D721Med (cell line): ENCODE data around the gene BRINP3.

Source experiments
- DNase-seq: peaks from one replicate; pipeline ENCODE4 v3.0.0; 2011; ENCODE audit warnings: low spot score; ENCODE audit not compliant: insufficient read length
- FAIRE-seq: peaks from 2 replicates; lab custom pipeline; 2011; peaks lifted over from hg19 to GRCh38; lab: Jason Lieb, UNC
- TF ChIP-seq, protein P1 (sequence below): IDR thresholded peaks from 2 replicates; pipeline ENCODE4 v1.5.1; 2012; ENCODE audit warnings: mild to moderate bottlenecking, control low read depth; ENCODE audit not compliant: insufficient read depth; ENCODE audit errors: missing control alignments

Gene BRINP3

DNA sequence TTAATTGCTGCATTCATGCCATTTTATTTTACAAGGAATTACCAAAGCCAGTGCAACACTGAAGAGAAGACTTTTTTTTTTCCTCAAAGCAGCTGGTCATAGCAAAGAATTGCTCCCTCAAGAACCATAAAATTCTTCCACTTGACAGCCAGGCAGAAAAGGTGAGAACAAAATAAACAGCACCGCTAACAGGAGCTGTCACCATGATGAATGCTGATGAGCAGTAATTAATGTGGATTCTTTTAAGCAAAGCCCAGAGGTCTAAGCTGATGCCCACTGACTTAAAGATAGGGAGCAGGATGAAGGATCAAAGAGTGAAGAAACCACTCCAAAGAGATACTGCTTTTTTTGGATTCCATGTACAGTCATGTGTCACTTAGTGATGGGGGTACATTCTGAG is 428.4 kb downstream of the BRINP3 start:
- no peak for FAIRE-seq

More for the DNA sequence above, 428.4 kb downstream of the BRINP3 start:
- TF ChIP-seq, protein P1, sequence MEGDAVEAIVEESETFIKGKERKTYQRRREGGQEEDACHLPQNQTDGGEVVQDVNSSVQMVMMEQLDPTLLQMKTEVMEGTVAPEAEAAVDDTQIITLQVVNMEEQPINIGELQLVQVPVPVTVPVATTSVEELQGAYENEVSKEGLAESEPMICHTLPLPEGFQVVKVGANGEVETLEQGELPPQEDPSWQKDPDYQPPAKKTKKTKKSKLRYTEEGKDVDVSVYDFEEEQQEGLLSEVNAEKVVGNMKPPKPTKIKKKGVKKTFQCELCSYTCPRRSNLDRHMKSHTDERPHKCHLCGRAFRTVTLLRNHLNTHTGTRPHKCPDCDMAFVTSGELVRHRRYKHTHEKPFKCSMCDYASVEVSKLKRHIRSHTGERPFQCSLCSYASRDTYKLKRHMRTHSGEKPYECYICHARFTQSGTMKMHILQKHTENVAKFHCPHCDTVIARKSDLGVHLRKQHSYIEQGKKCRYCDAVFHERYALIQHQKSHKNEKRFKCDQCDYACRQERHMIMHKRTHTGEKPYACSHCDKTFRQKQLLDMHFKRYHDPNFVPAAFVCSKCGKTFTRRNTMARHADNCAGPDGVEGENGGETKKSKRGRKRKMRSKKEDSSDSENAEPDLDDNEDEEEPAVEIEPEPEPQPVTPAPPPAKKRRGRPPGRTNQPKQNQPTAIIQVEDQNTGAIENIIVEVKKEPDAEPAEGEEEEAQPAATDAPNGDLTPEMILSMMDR, result no peak
- DNase-seq, result no peak
